GM13976 (cell line): ENCODE results near the gene MID2.

Experiments used
- DNase-seq: peaks from one replicate; pipeline ENCODE4 v3.0.0; 2012; ENCODE audit warnings: low spot score
- CTCF ChIP-seq: IDR thresholded peaks from 2 replicates; pipeline ENCODE4 v1.5.1; 2012; ENCODE audit warnings: borderline replicate concordance, mild to moderate bottlenecking; ENCODE audit not compliant: insufficient read depth; ENCODE audit errors: extremely low read depth, missing control alignments, control extremely low read depth
- in situ Hi-C: fragments of 300-500 bp; cut with MboI; formaldehyde crosslinking; loops from one replicate; pipeline ENCODE4 v1.12.0; 2022; ENCODE audit warnings: low sequenced_read_pairs, mixed read lengths, inconsistent platforms; ENCODE audit not compliant: unreplicated experiment

MID2 gene

GRCh38 chrX:107840971-107841370 lies 15.3 kb downstream of the MID2 start:
- in situ Hi-C loops, result no loop called here
- TF ChIP-seq CTCF, result no peak
- no peak for DNase-seq

GRCh38 chrX:107842715-107843400 lies 17.2 kb downstream of the MID2 start:
- DNase-seq, result no peak

GRCh38 chrX:107845625-107846024 lies 20.0 kb downstream of the MID2 start:
- in situ Hi-C loops, result no loop called here
- DNase-seq, result no peak
- no peak for TF ChIP-seq CTCF

More at GRCh38 chrX:107842715-107843400, 17.2 kb downstream of the MID2 start:
- in situ Hi-C loops, result no loop called here
- no peak for TF ChIP-seq CTCF

- DNase-seq, result no peak
- in situ Hi-C loops, result no loop called here
- TF ChIP-seq CTCF, result no peak
Observed at GRCh38 chrX:107848591-107848990, 22.9 kb downstream of the MID2 start.

- DNase-seq, result no peak
- in situ Hi-C loops, result no loop called here
- TF ChIP-seq CTCF, result no peak
Observed at GRCh38 chrX:107849747-107850421, 24.2 kb downstream of the MID2 start.

GRCh38 chrX:107850422-107850765 lies 24.7 kb downstream of the MID2 start:
- DNase-seq, result no peak
- no peak for TF ChIP-seq CTCF
- in situ Hi-C loops, result no loop called here
